ENCODE measurements around the gene PHKA2.

Gene PHKA2

DNA sequence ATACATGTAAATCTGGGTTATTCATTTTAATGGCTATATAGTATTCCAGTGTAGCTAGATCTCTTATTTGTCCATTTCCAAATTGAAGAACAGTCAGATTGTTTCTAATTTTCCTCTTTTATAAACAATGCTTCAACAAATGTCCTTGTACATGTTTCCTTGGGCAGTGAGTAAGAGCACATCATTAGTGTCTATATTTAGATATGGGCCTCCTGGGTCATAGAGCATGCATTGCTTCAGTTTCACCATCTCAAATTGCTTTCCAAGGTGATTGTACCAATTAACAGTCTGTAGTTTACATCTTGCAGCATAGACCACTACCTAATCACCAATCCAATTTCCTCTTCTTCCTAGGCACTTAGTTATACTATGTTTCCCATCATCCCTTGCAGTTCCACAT lies 13.4 kb downstream of the PHKA2 start:
- DNase-seq: no peak

GRCh38 chrX:18966624-18967023 lies 17.3 kb downstream of the PHKA2 start:
- DNase-seq: no peak

DNA sequence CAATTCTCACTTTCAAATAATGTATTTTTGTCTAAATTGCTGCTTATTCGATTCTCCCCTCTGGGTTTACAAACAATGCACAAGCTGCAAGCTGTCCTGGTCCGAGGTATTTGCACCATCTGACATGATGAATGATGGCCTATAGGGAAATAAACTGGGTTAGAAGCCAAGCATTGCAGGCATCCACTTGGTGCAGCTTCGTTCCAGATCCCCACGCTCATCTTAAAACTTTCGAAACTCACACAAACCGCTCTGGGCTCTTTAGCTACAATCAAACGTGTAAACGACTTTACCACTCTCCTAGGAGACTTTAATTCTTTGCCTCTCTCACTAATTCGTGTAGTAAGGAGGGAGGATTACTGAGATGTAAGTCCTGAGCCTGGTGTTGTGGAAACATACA lies 19.0 kb downstream of the PHKA2 start:
- DNase-seq: no peak

GRCh38 chrX:18964026-18964425 lies 19.9 kb downstream of the PHKA2 start:
- DNase-seq: no peak

DNA sequence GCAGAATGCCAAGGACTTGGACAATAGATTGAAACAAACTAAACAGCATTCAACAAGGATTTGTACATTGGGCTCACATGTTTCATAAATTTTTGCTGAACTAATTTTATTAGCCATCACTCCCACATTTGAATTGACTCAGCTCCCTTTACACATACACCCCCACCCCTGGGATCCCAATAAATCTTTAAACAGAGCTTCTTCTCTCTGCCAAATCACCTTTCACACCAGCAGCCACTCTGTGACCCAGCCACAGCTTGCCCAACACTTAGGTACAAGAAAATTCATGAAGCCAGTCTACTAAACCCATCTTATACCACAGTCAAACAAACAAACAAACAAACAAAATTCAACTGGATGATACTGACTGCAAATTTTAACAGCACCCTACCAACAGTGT lies 21.6 kb downstream of the PHKA2 start:
- DNase-seq: no peak

DNA sequence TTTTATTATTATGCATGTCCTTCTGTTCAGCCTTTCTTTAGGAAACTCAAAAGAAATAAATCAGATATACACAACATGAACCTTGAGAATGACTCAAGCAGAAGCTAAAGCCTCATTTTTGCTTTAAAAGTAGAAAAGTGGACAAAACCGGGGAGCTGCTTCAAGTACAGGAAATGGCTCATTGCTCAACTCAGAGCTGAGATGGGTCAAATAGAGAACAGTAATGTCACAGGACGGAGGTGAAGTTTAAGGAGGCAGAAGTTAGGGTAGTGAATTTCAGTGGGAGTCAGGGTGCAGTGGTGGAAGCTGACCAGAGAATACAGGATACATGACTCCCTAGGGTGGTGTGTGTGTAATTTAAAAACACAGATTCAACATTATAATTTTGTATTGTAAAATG lies 22.2 kb downstream of the PHKA2 start:
- DNase-seq: peak; percentile 39

DNA sequence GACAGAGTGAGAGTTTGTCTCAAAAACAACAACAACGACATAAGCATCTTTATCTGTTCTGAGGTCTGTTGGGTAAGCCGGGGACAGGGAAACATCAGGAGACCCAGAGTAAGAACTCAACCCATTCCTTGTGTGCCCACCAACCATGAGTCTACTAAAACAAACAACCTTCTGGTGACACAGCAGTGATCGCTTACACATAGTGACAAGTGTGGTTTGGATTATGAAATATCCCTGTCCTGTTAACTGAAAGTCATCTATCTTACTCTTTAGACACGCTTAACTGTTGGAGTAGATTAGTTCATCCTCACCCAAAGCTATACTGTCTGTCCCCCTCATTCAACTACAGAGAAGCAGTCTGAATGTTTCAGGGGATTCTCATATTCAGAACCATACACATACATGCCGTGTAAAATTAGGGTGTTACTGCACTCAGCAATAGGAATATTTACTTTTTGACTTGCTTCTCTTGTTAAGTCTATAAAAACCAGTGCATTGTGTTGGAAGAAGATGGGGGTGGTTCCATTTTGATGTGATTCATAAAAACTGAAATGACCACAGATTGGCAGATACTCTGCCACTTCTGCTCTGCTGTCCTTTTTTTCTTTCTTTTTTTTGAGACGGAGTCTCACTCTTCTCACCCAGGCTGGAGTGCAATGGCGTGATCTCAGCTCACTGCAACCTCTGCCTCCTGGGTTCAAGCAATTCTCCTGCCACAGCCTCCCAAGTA lies 27.4 kb downstream of the PHKA2 start:
- DNase-seq: no peak

GRCh38 chrX:18955676-18956075 lies 28.2 kb downstream of the PHKA2 start:
- DNase-seq: no peak

DNA sequence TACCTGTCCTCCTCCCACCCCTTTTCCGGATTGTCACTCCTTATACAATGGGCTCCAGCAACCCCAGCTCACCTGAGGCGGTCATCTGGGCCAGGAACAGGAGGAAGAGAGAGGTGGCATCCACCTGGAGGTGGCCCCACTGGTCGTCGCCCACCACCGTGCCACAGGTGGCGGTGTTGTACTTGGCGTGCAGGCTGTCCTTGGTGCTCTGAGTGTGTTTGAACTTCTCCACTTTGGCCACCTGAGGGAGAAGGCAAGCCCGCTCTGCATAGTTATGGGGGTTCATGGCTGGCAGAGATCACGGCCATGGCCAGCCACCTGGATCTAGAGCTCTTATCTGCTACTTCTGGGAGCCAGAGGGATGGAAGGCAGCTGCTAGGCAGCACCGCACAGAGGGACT lies 32.9 kb downstream of the PHKA2 start:
- DNase-seq: no peak

DNA sequence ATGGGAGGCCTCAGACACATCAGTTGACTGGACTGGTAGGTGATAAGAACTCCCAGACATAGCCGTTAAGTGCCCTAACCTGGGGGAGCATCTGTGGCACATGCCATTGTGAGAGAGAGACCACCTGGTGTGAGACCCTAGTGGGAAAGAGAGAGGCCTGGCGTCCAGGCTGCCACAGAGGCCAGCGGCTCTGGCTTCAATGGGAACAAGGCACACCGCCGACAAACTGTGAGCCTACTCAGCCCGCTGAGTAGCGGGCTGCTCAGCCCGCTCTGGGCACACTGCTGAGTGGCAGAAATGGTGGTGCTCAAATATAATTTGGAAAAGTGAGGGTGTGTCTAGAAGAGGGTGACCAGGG lies 34.0 kb downstream of the PHKA2 start:
- no peak for DNase-seq

- no peak for DNase-seq
These were observed 34.5 kb downstream of the PHKA2 start for GRCh38 chrX:18949291-18949943.

- DNase-seq: no peak
These were observed 37.3 kb downstream of the PHKA2 start for GRCh38 chrX:18946611-18947010.

- no peak for DNase-seq
These were observed 37.8 kb downstream of the PHKA2 start for GRCh38 chrX:18946157-18946556.

DNA sequence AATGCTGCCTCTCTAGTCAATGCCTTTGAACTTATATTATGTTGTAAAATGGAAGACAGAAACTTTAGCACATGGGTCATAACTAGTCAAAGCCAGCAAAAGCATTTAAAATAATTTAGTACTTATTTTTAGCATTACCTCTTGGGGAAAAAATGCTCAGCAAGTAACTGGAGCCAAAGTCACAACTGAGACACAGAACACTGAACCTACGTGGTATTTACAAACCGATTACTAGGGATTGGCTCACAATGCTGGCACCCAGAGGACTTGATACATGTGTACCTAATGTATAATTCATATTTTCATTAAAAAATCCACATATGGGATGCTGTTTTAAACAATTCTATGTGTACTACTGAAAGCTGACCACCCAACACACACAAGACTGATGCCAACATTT lies 38.4 kb downstream of the PHKA2 start:
- DNase-seq: no peak

- no peak for DNase-seq
These were observed 39.4 kb downstream of the PHKA2 start for GRCh38 chrX:18944482-18944881.

GRCh38 chrX:18941896-18942295 lies 42.0 kb downstream of the PHKA2 start:
- DNase-seq: no peak

DNA sequence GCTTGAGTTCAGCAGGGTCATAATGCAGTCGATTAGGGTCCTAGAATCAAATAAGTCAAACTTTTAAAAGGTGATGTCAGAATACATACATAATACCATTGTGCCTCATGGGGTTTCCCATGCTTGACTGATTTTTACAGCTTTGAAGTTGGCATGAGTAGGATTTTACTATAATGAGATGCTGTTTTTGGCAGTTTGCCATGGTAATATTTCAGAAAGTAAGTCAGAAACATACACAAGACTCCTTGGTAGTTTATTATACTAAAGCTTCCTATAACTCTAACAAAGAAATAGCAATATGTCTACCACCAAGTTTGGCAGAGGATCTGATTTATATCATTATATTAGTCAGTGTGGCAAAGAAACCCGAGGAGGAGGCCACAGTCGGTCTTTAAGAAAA lies 45.2 kb downstream of the PHKA2 start:
- no peak for DNase-seq

DNA sequence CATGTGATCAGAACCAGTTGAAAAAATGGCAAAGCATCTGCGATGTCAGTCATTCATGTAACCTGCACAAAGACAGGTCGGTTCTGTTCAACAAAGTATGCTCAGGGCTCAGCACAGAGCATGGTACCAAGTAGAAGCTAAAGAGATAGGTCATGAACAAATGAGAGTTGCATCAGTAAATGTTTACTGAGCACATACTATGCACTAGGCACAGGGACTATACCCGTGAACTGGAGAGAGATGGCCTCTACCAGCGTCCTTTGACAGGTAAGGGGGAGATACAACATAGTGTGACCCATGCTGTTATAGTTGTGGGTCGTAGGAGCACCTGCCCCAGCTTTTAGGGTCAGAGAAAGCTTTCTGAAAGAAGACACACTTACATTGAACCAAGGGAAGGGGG lies 46.7 kb downstream of the PHKA2 start:
- DNase-seq: no peak

- DNase-seq: no peak
These were observed 48.0 kb downstream of the PHKA2 start for GRCh38 chrX:18935893-18936292.

DNA sequence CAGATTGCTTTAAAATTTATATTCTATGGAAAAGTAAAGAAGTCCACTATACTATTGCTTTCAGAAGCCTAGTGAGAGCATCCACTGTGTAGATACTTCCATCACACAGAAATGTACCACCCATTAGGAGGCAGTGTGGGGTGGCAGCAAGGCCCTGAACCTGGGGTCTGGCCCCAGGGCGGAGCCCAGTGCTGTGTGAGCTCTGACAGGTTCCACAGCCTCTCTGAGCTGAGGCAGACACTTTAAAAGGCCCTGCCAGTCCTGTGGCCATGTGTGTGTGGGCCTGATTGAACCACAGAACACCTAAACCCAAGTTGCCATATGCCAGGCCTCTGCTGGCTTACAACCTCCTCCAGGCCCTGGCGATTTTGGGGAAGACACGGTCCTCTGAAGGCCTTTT lies 49.2 kb downstream of the PHKA2 start:
- DNase-seq: no peak

DNA sequence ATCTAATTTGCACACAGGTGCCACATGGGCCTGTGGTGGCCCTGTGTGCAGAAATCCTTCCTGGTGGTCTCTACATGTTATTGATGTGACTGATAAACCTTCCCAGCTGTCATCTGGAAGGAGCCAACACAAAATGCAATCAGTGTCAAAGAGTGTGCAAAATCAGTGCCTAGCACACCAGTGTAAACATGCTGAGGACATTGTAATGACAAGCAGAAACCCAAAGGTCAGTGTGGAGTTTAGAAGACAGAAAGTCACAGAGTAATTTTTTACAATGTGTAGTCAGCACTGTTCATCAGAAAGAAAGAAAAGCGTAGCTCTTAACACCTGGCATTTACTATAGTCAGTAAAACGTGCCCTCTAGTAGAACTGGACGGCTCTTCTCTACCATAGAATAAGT lies 50.3 kb downstream of the PHKA2 start:
- DNase-seq: no peak

GRCh38 chrX:18931972-18932371 lies 51.9 kb downstream of the PHKA2 start:
- peak; percentile 11 for DNase-seq

DNA sequence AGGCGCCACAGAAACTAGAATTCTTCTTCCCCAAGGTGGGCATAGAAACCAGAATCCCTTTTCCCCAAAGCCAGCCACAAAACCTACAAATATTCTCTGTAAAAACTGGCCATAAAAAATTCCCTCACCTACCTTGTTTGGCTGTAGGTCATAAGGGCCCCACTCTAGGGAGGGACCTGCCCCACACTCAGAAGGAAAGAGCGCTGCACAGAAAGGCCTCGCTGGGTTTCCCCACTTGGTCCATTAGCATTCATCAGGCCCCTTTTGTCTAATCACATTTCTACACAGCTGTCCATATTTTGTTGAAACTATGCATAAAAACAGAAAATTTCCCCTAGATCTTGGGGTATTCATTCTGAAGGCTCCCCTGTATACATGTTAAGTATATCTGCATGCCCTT lies 54.1 kb downstream of the PHKA2 start:
- no peak for DNase-seq

GRCh38 chrX:18927558-18927957 lies 56.4 kb downstream of the PHKA2 start:
- no peak for DNase-seq

- no peak for DNase-seq
These were observed 59.3 kb downstream of the PHKA2 start for GRCh38 chrX:18924507-18925088.
